OCI-LY7 (cell line): Measurements from ENCODE around the gene DGCR2.
"Not testable (repeated sequence)": the region's sequence is repeated elsewhere in the genome, so short reads cannot be mapped to it uniquely, and the experiment has no call there.

ENCODE experiments used
- CTCF ChIP-seq: fragments of 200-600 bp; sonication (generic); conservative IDR thresholded peaks from 2 replicates; pipeline ENCODE4 v1.5.1; 2014; ENCODE audit warnings: mild to moderate bottlenecking, antibody characterized with exemption, low read length, moderate library complexity, mixed read lengths
- EZH2phosphoT487 ChIP-seq: fragments of 200-600 bp; sonication (generic); IDR thresholded peaks from 2 replicates; pipeline ENCODE4 v1.6.1; 2018; ENCODE audit warnings: low read depth, borderline replicate concordance, mild to moderate bottlenecking, mixed run types, antibody characterized with exemption, low read length, moderate library complexity, mixed read lengths

GRCh38 chr22:19027371-19028059, 94.7 kb downstream of the DGCR2 start:
- not testable (repeated sequence) for TF ChIP-seq CTCF, EZH2phosphoT487
